GM23248 (cell line): Measurements from ENCODE around the gene KIF6.

Source experiments
- EZH2 ChIP-seq: fragments of 200-600 bp; sonication (generic); IDR thresholded peaks from 2 replicates; pipeline ENCODE4 v1.6.1; 2018; ENCODE audit warnings: antibody characterized with exemption, mild to moderate bottlenecking; ENCODE audit not compliant: insufficient read depth, poor library complexity, severe bottlenecking
- EZH2phosphoT487 ChIP-seq: fragments of 200-600 bp; sonication (generic); IDR thresholded peaks from 2 replicates; pipeline ENCODE4 v1.6.1; 2018; ENCODE audit warnings: antibody characterized with exemption, moderate library complexity, mild to moderate bottlenecking, low read depth; ENCODE audit not compliant: insufficient read depth

DNA sequence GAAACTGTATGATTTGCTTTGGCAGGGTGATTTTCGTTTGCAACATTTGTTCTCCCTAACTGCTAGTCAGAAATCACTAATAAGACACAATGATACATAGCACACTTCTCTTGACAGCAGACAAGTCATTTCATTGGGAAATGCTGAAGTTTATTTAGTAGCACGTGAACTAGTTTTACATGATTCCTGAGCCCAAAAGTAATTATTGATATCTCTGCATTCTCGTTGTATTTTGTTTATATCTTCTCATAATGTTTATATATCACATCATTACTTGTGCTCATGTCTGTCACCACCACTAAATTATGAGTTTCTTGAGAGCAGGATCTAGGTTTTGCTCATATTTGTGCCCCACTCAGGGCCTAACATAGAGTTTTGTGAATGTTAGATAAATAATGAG is 151.7 kb downstream of the KIF6 start:
- TF ChIP-seq EZH2 = no peak
- TF ChIP-seq EZH2phosphoT487 = no peak
